Endothelial cell of hepatic sinusoid (primary cell): ENCODE data around the gene C10orf143.
"Not testable (repeated sequence)": the region's sequence is repeated elsewhere in the genome, so short reads cannot be mapped to it uniquely, and the experiment has no call there.

Source experiments
- in situ Hi-C: cut with HindIII; loops from 2 replicates; pipeline ENCODE4 v1.10.0; 2017; ENCODE audit warnings: low sequenced_read_pairs

Gene C10orf143

DNA sequence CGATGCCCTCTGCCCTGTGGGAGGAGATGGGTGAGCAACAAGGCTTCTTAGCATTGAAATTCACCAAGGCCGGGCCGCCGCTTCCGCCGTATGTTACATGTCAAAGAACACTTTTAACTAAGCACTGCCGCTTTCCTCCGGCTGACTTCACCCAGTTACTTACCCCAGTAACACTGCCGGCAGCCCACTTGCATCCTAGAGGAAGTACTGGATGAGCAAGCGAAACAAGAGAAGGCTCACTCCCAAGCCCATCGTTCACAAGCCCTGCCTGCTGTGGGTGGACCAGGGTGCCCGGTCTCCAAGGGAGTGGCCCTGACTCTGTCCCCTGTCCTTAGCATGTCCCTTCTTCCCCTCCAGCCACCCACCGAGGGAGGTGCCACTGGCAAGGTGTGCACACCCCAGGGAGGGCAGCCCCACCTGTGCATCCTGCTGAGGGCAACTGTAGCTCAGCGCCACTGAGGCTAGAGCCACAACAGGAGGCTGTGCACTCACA, 73.4 kb downstream of the C10orf143 start:
- in situ Hi-C loops, result no loop called here

DNA sequence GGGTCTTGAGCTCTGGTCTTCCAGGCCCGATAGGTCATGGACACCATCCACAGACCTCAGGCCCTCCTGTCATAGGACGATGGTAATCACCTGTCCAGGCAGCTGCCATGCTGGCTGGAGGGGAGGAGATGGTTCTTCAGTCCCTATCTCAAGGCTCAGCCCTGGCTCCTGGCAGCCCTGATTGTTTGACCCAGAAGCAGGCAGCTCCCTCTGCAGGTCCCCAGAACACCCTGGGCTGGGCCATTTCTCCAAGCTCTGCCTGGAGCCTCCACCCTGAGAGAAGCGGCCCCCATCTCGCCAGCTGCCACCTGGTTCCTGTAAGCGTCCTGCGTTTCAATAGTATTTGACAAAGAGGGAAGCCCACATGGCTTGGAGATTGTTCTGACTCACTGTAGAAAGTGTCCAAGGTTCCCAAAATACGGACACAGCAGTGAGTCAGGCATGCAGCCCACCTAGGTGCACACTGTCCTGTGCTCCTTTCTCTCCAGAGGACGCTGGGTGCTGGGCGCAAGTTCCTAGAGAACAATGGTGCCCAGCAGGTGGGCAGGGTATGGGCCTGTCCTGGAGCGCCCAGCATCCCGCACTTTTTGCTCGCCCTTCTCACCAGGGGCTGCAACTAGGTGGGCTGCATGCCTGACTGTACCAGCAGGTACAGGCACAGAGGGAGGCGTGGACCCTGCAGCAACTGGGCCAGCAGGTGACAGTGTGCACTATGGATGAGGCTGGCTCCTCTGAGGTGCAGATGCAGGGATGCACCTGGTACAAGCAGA, 74.1 kb downstream of the C10orf143 start:
- in situ Hi-C loops, result no loop called here

DNA sequence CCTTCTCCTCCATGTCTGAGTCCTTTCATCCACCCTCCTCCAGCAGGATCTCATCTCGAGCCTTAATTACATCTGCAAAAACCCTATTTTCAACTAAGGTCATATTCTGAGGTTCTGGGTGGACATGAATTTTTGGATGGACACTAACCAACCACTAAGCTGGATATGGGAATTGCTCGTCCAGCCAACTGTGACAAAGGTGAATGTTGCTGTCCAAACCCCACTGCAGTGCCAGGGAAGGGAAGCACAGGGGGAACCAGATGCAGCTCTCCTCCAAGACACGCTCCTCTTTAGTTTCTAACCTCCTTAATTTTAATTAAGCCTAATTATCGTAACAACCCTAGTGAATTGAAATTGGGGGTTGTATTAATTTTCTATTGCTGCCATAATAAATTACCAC, 81.4 kb downstream of the C10orf143 start:
- in situ Hi-C loops, result no loop called here

DNA sequence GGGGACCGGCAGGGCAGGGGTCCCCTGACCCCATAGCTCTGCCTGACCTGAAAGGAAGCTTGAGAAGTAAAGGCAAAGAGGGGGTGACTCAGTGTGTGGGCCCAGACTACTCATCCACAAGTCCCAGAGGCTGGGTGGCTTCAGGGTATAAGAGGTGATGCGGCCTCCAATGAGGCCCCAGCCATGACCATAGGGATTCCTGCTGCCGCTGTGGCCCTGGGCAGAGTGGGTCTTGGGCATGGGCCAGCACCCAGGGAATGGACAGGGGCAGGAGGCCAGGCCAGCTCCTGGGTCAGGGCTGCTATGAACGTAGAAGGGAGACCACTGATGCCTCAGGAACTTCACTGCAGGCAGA, 82.2 kb downstream of the C10orf143 start:
- in situ Hi-C loops, result no loop called here

DNA sequence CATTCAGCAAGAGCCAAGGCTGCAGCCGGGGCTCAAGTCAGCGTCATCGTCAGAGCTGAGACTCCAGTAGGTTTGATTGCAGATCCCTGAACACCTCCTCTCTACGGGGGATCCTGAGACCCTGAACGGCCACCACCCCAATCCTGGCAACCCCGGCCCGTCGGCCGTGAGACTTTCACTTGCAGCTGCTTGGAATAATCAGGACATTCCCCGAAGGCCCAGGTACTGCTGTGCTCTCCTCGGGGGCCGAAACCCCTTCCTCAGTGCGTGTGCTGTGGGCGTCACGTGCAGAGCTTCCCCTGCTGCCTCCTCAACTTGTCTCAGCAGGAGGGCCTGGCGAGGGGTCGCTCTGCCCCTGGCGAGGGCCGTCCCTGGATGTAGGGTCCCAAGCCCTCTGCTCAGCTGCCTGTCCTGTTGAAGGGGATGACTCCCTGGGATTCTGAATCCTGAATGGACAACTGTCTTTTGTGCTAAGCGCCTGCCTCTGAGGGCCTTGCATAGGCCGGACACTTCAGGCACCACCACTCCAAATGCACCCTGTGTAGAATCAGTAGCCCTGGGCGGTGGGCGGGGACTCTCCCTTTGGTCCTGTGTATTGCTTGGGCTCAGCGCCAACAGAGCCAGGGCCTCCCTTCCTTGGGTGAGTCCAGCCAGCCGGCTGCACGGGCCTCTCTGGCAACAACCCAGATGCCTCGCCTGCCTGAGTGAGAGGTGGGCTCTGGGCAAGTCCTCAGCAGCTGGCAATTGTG, 82.7 kb downstream of the C10orf143 start:
- in situ Hi-C loops, result no loop called here

DNA sequence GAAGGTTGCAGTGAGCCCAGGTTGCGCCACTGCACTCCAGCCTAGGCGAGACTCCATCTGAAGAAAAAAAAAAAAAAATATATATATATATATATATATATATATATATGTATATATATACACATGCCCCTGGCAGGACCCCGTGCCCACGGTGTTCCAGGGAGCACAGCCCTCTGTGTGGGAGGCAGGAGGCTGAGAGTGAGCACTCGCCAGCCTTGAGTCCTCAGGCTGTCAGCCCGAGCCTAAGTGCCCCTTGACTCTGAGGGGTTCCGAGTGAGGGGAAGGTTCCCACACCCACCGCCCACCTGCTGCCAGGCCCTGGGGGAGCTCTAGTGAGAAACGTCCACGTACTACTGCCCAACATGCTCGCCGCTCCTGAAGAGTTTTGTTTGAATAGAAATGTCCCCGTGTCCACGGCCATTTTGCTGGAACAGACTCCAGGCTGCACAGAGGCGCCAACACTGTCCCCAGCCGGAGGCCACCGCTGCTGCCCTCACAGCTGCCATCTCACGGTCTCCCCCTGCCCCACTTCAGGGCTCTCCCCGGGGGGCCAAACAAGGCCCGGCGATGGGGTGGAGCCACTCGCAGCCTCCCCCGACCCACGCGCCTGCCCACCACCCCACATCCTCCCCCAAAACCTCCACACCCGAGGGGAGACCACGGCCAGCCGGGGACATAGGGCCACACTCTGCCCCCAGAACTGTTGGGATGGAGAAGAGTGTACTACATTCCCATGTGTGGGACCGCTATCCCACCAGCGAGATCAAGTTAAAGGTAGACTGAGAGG, 83.8 kb downstream of the C10orf143 start:
- in situ Hi-C loops, result no loop called here

DNA sequence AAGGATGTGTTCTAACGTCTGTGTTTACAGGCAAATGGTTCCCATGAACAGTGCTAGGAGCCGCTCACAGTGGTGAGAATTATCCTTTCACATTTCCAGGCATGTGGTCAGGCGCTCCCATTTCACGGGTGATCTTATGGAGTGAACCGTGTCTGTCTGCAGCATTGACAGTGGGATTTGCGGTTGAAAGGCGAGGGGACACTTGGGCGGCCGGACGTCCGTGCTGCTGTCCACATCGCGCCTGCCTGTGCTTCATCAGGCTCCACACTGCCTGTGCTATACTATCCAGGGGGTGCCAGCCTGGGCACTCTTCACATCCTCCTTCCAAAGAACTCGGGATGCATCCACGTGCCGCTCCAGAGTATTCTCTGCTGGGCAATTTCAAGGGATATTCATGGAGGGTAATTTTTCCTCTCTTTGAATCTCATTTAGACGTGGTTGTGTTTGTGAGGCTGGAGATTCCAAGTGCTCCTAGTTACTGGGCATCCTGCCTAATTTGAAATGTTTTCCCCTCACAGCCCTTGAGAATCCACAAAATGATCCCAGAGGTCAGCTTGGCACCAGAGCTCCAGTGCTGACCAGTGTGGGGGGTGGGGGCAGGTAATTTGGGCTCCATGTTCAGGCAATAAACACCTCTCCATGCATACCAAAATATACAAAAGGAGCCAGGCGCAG, 84.7 kb downstream of the C10orf143 start:
- in situ Hi-C loops, result no loop called here

DNA sequence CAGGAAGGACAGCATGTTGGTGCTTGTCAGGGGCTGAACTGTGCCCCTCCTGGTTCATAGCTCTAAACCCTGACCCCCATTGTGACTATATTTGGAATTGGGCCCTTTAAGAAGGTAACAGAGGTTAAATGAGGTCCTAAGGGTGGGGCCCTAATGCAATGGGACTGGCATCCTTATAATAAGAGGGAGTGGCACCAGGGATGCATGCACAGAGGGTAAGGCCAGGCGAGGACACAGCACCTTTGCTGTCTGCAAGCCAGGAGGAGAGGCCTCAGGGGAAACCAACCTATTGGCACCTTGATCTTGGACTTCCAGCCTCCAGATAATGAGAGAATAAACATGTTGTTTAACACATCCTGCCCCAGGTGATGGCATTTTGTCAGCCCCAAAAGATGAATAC, 85.3 kb downstream of the C10orf143 start:
- in situ Hi-C loops, result no loop called here

DNA sequence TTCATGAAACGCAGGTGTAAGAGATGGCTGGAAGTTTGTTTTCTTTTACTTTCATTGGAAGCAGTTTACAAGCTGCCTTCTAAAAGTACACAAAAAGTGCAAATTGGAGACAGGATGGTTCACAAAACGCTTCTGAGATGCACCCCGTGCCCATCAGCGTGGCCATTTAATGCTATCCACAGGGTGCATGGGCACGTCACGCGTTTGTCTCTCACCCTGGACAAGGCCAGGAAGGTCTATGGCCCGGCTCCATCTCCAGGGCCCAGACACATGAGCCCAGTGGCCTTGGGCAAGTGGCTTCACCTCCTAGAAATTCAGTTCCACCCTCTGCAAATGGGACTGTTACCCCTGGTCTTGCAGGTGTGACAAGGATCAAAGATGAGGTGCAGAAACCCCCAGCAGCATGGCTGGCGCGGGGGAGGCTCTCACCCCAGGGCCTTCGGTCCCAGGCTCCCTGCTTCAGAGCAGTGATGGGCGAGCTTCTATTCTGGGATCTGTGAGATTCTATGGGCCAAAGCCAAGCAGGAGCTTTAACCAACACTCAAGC, 85.8 kb downstream of the C10orf143 start:
- in situ Hi-C loops, result no loop called here

DNA sequence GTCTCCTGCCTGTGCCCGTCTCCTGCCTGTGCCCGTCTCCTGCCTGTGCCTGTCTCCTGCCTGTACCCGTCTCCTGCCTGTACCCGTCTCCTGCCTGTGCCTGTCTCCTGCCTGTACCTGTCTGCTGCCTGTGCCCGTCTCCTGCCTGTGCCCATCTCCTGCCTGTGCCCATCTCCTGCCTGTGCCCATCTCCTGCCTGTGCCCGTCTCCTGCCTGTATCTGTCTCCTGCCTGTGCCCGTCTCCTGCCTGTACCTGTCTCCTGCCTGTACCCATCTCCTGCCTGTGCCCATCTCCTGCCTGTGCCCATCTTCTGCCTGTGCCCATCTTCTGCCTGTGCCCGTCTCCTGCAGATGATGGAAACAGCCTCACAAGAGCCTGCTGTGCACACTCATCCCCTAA, 86.3 kb downstream of the C10orf143 start:
- in situ Hi-C loops, result not testable (repeated sequence)

DNA sequence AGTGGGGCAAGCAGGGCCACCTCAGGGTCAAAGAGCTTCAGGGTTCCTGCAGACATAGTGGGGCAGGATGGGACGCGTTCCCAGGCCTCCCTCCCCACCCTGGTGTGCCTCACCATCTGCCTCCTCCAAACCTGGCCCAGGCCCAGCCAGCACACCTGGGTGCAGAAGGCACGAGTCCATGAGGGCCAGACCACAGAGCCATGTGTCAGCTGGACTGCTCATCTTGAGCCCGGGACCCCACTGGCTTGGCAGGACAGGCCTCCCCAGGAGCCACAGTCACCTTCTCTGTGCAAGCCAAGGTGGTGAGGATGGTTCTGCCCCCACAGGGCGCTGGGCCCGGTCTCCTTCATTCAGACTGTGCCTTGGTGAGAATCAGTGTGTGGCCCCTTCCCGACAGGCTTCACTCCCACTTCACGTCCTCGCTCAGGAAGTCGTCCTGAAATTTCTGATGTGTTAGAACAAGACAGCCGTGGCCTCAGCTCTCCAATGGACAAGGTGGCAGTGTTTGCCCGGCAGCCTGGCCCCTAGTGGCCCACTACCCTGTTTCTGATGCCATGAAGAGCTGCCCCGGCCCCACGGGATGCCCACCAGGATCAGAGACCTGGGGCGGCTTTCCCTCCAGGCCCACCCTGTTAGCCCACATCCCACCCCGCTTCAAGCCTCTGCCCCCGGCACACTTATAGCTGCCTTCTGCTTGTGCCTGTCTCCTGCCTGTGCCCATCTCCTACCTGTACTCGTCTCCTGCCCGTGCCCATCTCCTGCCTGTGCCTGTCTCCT, 87.0 kb downstream of the C10orf143 start:
- in situ Hi-C loops, result no loop called here

DNA sequence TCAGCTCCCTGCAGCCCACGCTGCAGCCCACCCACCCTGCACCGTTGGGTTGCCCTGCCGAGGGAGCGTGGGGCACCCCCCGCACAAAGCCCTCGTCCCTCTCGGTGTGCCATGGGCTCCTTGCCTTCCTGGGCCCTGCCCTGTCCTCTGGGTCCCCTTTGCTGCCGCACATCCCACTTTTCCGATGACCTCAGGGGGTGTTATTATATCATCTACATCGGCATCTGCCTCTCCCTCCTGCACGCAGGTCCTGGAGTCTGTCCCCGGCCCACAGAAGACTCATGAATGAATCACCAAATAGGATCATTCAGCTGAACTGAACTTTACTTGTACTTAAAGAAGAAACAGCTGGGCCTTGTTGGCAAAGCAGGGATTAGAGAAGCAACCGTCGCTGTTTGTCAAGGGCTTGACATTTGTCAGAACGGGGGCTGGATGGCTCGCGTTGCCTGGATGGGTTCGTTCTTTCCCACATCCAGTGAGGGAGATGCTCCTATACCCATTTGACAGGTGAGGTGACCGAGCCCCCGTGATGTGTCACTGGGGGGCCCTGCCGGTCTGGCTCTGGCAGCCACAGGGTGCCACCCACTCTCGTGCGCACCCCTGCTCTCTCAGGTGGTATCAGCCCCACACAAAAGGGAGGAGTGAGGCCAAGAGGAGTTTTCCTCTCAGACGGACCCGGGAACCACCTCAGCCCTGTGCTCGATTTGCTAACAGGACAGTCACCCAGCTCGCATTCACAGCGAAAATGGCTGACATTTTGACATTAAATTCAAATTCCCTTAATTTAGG, 87.9 kb downstream of the C10orf143 start:
- in situ Hi-C loops, result no loop called here

DNA sequence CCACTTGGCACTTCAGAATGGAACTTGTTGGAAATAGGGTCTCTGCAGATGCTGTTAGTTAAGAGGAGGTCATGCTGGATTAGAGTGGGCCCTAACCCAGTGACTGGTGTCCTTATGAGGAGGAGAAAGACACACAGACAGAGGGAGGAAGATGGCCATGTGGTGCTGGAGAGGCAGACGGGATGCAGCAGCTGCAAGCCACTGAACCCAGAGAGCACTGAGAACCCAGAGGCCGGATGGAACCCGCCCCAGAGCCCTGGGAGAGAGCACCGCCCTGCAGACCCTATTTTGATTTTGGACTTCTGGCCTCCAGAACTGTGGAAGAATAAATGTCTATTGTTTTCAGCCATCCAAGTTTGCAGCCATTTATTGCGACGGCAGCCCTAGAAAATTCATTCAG, 88.5 kb downstream of the C10orf143 start:
- in situ Hi-C loops, result no loop called here

DNA sequence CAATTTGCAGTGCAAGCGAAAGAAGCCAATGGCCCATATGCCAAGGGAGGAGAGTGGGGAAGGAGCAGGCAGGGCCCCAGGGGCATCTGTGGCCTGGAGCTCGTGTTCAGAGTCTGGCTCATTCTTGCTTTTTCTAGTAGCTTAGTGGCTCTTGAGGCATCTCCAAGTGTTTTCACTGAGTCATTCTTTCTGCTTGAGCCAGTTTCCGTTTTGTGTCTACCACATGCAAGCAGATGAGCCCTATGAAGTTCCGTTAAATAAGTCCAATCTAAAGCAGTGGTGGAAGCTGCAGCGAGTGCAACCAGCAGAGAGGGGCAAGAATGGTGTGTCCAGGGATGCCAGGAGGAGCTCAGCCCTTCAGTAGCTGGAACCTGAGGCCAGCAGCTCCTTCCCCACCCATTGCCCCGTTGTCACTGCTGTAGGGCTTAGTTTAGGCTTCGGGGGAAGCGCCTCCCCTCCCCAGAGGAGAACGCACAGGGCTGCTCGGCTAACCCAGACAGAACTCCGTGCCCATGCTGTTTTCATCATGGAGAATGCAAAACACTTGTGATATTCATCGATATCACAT, 89.2 kb downstream of the C10orf143 start:
- in situ Hi-C loops, result no loop called here

DNA sequence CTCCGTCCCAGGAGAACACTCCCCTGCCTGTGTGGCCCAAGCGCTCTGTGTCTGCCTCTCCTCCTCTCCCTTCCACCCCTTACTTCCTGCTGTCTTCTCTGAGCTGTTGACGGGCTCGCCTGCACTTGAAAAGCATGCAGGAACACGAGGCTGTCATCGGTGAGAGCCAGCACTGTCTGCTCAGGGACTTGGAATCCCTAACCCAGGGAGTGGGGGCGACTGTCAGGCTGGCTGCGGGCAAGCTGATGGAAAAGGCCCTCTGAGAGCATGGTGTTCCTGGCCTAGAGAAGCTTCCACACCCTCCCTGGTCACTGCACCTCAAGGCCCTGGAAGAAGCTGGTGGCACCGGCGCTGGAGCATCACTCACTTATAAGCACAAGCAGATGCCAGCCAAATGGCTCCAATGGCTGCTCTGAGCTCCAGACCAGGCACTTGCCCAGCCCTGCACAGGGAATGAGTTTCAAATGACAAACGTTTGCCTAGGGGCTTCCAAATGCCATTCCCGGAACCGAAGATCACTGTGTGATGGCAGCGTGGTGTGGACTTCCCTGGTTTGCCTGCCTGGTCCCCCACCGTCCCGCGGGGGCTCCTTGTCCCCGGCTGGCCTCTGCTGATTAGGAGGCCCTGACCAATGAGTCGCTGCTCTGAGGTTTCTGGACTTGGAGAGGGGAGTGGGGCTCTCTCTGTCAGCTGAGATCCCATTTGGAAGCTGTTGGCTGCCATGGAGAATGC, 89.8 kb downstream of the C10orf143 start:
- in situ Hi-C loops, result no loop called here

DNA sequence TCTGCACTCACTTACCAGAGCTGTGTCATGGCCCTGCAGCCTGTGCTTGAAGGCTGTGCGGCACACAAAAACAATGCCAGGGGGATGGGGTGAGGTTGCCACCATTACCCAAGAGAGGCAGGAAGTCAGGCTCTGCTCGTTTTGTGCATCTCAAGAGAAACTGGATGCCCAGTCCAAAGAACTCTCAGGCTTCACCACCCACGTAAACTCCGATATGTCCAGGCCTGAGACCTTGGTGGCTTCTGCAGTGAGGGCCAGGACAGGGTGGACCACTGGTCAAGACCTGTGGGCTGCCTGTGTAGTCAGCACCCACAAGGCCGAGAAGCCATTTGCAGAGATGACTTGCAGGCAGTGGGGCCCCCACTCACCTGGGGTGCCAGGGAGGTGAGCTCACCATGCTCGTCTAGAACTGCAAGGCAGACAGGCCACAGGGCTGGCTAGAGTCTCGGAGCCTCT, 91.9 kb downstream of the C10orf143 start:
- in situ Hi-C loops, result no loop called here

DNA sequence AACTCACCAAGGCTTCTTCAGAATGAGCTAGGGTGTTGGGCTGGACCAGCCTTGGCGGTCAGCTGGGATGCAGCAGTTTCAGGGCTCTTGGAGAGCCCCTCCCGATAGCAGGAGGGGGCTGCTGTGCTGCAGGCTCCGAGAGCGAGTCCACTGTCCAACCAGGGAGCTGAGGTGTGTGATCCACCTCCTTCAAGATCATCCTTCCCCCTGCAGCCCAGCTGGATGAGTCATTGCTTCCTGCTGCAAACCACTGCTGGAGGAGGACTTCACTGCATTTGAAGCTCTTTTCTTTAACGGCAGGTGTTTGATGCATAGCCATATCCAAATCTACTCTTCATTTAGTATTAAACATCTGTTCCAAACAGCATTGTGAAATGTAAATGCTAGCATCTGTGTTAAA, 92.4 kb downstream of the C10orf143 start:
- in situ Hi-C loops, result no loop called here

DNA sequence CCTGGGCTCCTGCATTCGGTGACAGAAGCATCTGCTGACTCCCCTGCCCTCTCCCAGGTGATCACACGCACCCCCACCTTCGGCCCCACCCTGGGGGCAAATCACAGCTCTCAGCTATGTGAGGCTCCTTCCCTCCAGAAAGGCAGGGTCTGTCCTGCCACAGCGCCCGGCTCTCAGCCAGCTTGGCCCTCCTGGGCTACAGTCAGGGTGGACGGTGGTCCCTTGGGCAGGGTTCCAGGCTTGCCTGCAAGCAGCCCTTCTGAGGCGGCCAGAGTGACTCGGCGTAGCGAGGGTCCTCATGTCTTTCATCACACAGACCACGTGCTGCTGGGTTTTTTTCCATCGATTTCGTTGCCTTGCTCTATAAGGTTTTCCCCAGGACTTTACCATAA, 93.0 kb downstream of the C10orf143 start:
- in situ Hi-C loops, result no loop called here
